Measurements from ENCODE around the gene CD7. TPM values are rescaled to one million over a fixed set of nuclear protein-coding genes. Genes with fewer than 3 reads are reported as not detected.

Gene CD7
- total RNA-seq, 1 donor from 2014 or later: not detected

GRCh38 chr17:82350182-82351030 lies 33.0 kb upstream of the CD7 start:
- Histone ChIP-seq H3K27ac (no peak overlapping the region), H3K79me2 (ENCODE audit: low read depth) (no peaks in the 10 kb centered on the region), H3K4me3 (no peak overlapping the region), H3K9me3 (ENCODE audit: low read depth) (no peaks in the 10 kb centered on the region), H3K9ac (no peak overlapping the region), H3K4me1 (peaks cover under 1% of the 10 kb centered on the region), H3K27me3 (no peaks in the 10 kb centered on the region), H3K4me2 (no peak overlapping the region), H3F3A (ENCODE audit: low read depth) (no peaks in the 10 kb centered on the region), H2AFZ (replicated peaks) (no peak overlapping the region), H4K20me1 (ENCODE audit: low read depth) (no peaks in the 10 kb centered on the region), H3K36me3 (no peaks in the 10 kb centered on the region)
- H3K27me3 Mint-ChIP-seq (ENCODE audit: insufficient read depth, low read depth): peaks cover 7% of the 10 kb centered on the region
- H3K4me3 Mint-ChIP-seq: no peak overlapping the region
- no peaks in the 10 kb centered on the region for H3K36me3 Mint-ChIP-seq
- H3K27ac Mint-ChIP-seq: no peak overlapping the region
- H3K9me3 Mint-ChIP-seq: peaks cover 2% of the 10 kb centered on the region
- no peak for DNase-seq (ENCODE audit: low spot score)
- TF ChIP-seq EZH2 (IDR thresholded peaks at IDR 0.05) (no peak), CTCF (IDR thresholded peaks at IDR 0.05) (no peak), EZH2phosphoT487 (IDR thresholded peaks at IDR 0.05) (no peak)
- H3K4me1 Mint-ChIP-seq: peaks cover 24% of the 10 kb centered on the region

GRCh38 chr17:82349287-82349701 lies 31.9 kb upstream of the CD7 start:
- no peak overlapping the region for H3K4me3 Mint-ChIP-seq
- H3K27me3 Mint-ChIP-seq (ENCODE audit: insufficient read depth, low read depth): peaks cover 7% of the 10 kb centered on the region
- Histone ChIP-seq H3K27ac (no peak overlapping the region), H3K9ac (no peak overlapping the region), H3F3A (ENCODE audit: low read depth) (no peaks in the 10 kb centered on the region), H2AFZ (replicated peaks) (no peak overlapping the region), H3K27me3 (no peaks in the 10 kb centered on the region), H4K20me1 (ENCODE audit: low read depth) (no peaks in the 10 kb centered on the region), H3K4me2 (no peak overlapping the region), H3K9me3 (ENCODE audit: low read depth) (no peaks in the 10 kb centered on the region), H3K4me3 (no peak overlapping the region), H3K36me3 (no peaks in the 10 kb centered on the region), H3K79me2 (ENCODE audit: low read depth) (no peaks in the 10 kb centered on the region), H3K4me1 (peaks cover 9% of the 10 kb centered on the region)
- TF ChIP-seq CTCF (IDR thresholded peaks at IDR 0.05) (no peak), EZH2phosphoT487 (IDR thresholded peaks at IDR 0.05) (no peak), EZH2 (IDR thresholded peaks at IDR 0.05) (no peak)
- DNase-seq (ENCODE audit: low spot score): no peak
- H3K4me1 Mint-ChIP-seq: peaks cover 28% of the 10 kb centered on the region
- no peaks in the 10 kb centered on the region for H3K9me3 Mint-ChIP-seq
- peak overlapping the region; percentile 61 for H3K27ac Mint-ChIP-seq
- H3K36me3 Mint-ChIP-seq: no peaks in the 10 kb centered on the region

- Mint-ChIP-seq H3K27me3 (ENCODE audit: insufficient read depth, low read depth) (peaks cover 5% of the 10 kb centered on the region), H3K27ac (no peak overlapping the region), H3K36me3 (no peaks in the 10 kb centered on the region), H3K4me1 (peaks cover 28% of the 10 kb centered on the region), H3K4me3 (peak overlapping the region; percentile 33), H3K9me3 (no peaks in the 10 kb centered on the region)
- peaks cover 9% of the 10 kb centered on the region for H3K4me1 ChIP-seq
- H3F3A ChIP-seq (ENCODE audit: low read depth): no peaks in the 10 kb centered on the region
- H3K27me3 ChIP-seq: no peaks in the 10 kb centered on the region
- no peaks in the 10 kb centered on the region for H3K36me3 ChIP-seq
- TF ChIP-seq EZH2phosphoT487 (IDR thresholded peaks at IDR 0.05): no peak
- no peak for TF ChIP-seq EZH2 (IDR thresholded peaks at IDR 0.05)
- no peak for TF ChIP-seq CTCF (IDR thresholded peaks at IDR 0.05)
- H3K4me2 ChIP-seq: no peak overlapping the region
- no peak overlapping the region for H3K9ac ChIP-seq
- DNase-seq (ENCODE audit: low spot score): no peak
- no peaks in the 10 kb centered on the region for H3K79me2 ChIP-seq (ENCODE audit: low read depth)
- no peaks in the 10 kb centered on the region for H4K20me1 ChIP-seq (ENCODE audit: low read depth)
- no peak overlapping the region for H3K4me3 ChIP-seq
- no peak overlapping the region for H2AFZ ChIP-seq (replicated peaks)
- H3K27ac ChIP-seq: no peak overlapping the region
- H3K9me3 ChIP-seq (ENCODE audit: low read depth): no peaks in the 10 kb centered on the region
These were observed 31.5 kb upstream of the CD7 start for GRCh38 chr17:82348866-82349265.

Measured in neural progenitor cell (in vitro differentiated cells).